ENCODE results near the gene MUSK. TPM values are rescaled to one million over a fixed set of nuclear protein-coding genes. Genes with fewer than 3 reads are reported as not detected.
A peak's percentile ranks its signal among the peaks of the same experiment; 100 is the strongest.
"Not testable (repeated sequence)": the region's sequence is repeated elsewhere in the genome, so short reads cannot be mapped to it uniquely, and the experiment has no call there.

MUSK gene
- total RNA-seq, 2 donors from 2014 or later = 0.71 TPM; not detected in 1

DNA sequence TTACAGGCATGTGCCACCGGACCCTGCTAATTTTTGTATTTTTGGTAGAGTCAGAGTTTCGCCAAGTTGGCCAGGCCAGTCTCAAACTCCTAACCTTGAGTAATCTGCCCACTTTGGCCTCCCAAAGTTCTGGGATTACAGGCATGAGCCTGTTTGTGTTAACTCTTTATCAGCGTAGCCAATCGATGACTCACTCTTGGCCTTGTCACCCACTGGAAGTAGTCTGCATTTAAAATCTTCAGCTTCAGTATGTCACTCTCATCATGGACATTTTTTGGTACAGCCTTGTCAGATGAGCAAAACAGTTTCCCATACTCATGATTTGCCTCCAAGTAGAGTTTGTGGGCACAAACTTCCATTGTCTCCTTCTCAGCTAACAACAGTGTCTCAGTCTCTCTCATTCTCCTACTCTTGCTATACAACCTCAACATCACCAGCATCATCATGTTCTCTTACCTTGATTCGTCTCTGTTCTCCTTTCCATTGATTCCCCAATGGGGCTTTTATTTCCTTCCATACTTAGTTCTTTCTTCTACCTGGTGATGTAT, 22.5 kb downstream of the MUSK start:
- no peak overlapping the region for H3K4me3 ChIP-seq
- DNase-seq (ENCODE audit: low spot score) = peak; percentile 8
- no peaks in the 10 kb centered on the region for H3K9me3 ChIP-seq
- H3K4me1 ChIP-seq (ENCODE audit: control insufficient read depth in 1 of 2, low read depth in 2 of 2) = peaks cover 0 to 10% of the 10 kb centered on the region in 2 donors
- no peaks in the 10 kb centered on the region for H3K27me3 ChIP-seq (replicated peaks; ENCODE audit: insufficient read depth)
- no peak overlapping the region for H3K27ac ChIP-seq
- TF ChIP-seq, protein P1, sequence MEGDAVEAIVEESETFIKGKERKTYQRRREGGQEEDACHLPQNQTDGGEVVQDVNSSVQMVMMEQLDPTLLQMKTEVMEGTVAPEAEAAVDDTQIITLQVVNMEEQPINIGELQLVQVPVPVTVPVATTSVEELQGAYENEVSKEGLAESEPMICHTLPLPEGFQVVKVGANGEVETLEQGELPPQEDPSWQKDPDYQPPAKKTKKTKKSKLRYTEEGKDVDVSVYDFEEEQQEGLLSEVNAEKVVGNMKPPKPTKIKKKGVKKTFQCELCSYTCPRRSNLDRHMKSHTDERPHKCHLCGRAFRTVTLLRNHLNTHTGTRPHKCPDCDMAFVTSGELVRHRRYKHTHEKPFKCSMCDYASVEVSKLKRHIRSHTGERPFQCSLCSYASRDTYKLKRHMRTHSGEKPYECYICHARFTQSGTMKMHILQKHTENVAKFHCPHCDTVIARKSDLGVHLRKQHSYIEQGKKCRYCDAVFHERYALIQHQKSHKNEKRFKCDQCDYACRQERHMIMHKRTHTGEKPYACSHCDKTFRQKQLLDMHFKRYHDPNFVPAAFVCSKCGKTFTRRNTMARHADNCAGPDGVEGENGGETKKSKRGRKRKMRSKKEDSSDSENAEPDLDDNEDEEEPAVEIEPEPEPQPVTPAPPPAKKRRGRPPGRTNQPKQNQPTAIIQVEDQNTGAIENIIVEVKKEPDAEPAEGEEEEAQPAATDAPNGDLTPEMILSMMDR (IDR thresholded peaks at IDR 0.05) = no peak
- H3K36me3 ChIP-seq = no peaks in the 10 kb centered on the region
- ATAC-seq (ENCODE audit: insufficient number of reproducible peaks, low FRiP score, low read depth) = no peak

DNA sequence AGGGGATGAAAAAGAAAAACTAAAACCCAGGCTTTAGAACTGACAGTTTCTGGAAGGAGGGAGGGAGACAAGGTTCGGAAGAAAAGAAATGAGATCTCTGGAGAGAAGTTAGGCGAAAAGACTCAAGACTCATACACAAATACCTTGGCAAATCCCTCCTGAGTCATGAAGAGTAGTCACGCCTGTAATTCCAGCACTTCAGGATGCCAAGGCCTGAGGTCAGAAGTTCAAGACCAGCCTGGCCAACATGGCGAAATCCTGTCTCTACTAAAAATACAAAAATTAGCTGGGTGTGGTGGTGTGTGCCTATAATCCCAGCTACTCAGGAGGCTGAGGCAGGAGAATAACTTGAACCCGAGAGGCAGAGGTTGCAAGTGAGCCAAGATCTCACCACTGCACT, 27.3 kb downstream of the MUSK start:
- not testable (repeated sequence) for ATAC-seq (ENCODE audit: insufficient number of reproducible peaks, low FRiP score, low read depth)
- DNase-seq (ENCODE audit: low spot score) = peak; percentile 3

DNA sequence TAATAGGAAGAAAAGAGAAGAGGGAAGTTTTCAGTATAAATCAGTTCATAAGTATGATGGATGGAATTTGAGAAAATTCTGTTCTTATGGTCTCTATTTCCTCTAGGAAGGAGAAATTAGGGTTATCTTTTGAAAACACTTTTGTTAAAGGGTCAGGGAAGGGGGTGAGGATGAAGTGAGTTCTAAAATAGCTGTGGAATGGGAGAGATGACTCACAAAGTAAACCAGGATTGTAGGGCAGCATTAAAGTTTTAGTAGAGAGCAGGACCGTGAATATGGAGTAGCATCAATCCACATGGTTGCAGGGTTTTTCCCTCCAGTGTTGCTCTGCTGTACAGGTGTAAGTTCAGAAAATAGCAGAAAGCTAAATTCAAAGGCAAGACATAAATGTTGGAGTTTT, 32.4 kb downstream of the MUSK start:
- DNase-seq (ENCODE audit: low spot score) = no peak
- Histone ChIP-seq H3K36me3 (no peaks in the 10 kb centered on the region), H3K9me3 (no peaks in the 10 kb centered on the region), H3K4me1 (ENCODE audit: control insufficient read depth in 1 of 2, low read depth in 2 of 2) (peaks cover 0 to 9% of the 10 kb centered on the region in 2 donors), H3K27me3 (replicated peaks; ENCODE audit: insufficient read depth) (no peaks in the 10 kb centered on the region), H3K27ac (peak overlapping the region; percentile 10 to 67), H3K4me3 (peak overlapping the region; percentile 8)
- TF ChIP-seq, protein P1 (IDR thresholded peaks at IDR 0.05) = no peak
- ATAC-seq (ENCODE audit: insufficient number of reproducible peaks, low FRiP score, low read depth) = peak; percentile 42

More for the DNA sequence above, 27.3 kb downstream of the MUSK start:
- H3K9me3 ChIP-seq; H3K27ac ChIP-seq; H3K36me3 ChIP-seq; H3K4me3 ChIP-seq; H3K27me3 ChIP-seq (replicated peaks; ENCODE audit: insufficient read depth): not testable (repeated sequence)
- peaks cover 0 to 16% of the 10 kb centered on the region in 2 donors for H3K4me1 ChIP-seq (ENCODE audit: control insufficient read depth in 1 of 2, low read depth in 2 of 2)

DNA sequence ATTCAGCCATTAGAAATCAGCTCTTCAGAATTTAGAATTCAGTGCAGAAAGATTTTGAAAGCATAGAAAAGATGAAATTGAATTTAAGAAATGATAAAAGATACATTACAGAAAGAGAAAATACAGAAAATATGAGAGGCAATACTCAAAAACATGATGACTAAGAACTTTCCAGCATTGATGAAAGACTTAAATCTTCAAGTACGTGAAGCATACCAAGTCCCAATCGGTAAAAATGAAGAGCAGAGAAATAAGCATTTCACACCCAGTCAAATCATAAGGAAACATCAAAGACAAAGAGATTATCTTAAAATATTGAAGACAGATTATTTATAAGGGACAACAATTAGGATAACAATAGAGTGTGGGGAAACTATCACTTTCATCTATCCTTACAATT, 35.1 kb downstream of the MUSK start:
- DNase-seq (ENCODE audit: low spot score) = no peak
- Histone ChIP-seq H3K4me1 (ENCODE audit: control insufficient read depth in 1 of 2, low read depth in 2 of 2) (peaks cover 0 to 9% of the 10 kb centered on the region in 2 donors), H3K27ac (no peak overlapping the region), H3K27me3 (replicated peaks; ENCODE audit: insufficient read depth) (no peaks in the 10 kb centered on the region), H3K36me3 (no peaks in the 10 kb centered on the region), H3K9me3 (no peaks in the 10 kb centered on the region), H3K4me3 (no peak overlapping the region)
- TF ChIP-seq, protein P1 (IDR thresholded peaks at IDR 0.05) = no peak
- ATAC-seq (ENCODE audit: insufficient number of reproducible peaks, low FRiP score, low read depth) = no peak

- DNase-seq (ENCODE audit: low spot score) (no peak), ATAC-seq (ENCODE audit: insufficient number of reproducible peaks, low FRiP score, low read depth) (no peak)
- H3K4me3 ChIP-seq = no peak overlapping the region
- no peaks in the 10 kb centered on the region for H3K9me3 ChIP-seq
- no peaks in the 10 kb centered on the region for H3K27me3 ChIP-seq (replicated peaks; ENCODE audit: insufficient read depth)
- no peak overlapping the region for H3K27ac ChIP-seq
- no peaks in the 10 kb centered on the region for H3K36me3 ChIP-seq
- no peaks in the 10 kb centered on the region for H3K4me1 ChIP-seq (ENCODE audit: control insufficient read depth in 1 of 2, low read depth in 2 of 2)
- TF ChIP-seq, protein P1 (IDR thresholded peaks at IDR 0.05) = no peak
Observed at GRCh38 chr9:110707419-110707818, 38.8 kb downstream of the MUSK start.

DNA sequence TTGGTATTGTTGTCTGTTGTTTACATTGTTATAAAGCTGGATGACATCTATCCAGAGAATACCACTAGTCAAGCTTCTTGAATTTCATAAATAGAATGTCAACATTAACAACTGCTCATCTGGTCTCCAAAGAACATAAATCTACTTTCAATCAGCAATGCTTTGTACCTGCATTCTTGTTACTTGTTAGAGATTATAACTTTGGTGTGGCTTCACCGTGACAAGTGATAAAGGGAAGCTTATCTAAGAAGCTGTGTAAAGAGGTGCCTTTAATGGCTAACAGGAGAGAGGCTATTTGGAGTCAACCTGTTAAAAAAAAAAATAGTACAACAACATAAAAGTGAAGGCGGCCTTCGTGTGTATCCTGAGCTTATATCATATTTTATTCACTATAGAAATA, 41.8 kb downstream of the MUSK start:
- Histone ChIP-seq H3K4me3 (no peak overlapping the region), H3K27me3 (replicated peaks; ENCODE audit: insufficient read depth) (no peaks in the 10 kb centered on the region), H3K4me1 (ENCODE audit: control insufficient read depth in 1 of 2, low read depth in 2 of 2) (no peaks in the 10 kb centered on the region), H3K27ac (no peak overlapping the region), H3K36me3 (no peaks in the 10 kb centered on the region), H3K9me3 (no peaks in the 10 kb centered on the region)
- ATAC-seq (ENCODE audit: insufficient number of reproducible peaks, low FRiP score, low read depth) (no peak), DNase-seq (ENCODE audit: low spot score) (no peak)
- TF ChIP-seq, protein P1 (IDR thresholded peaks at IDR 0.05) = no peak
